Mesendoderm (in vitro differentiated cells): ENCODE measurements around the gene ARRB1.

Experiments
- DNase-seq: peaks from one replicate; pipeline ENCODE4 v3.0.0; 2013
- H2AK5ac ChIP-seq: 2 replicates; pipeline ENCODE4 v1.6.1; 2013; ENCODE audit warnings: low read length, inconsistent platforms
- H2BK120ac ChIP-seq: 2 replicates; pipeline ENCODE4 v1.6.1; 2013; ENCODE audit warnings: low read depth, mild to moderate bottlenecking, low read length, moderate library complexity, mixed read lengths
- H2BK15ac ChIP-seq: replicated peaks from 2 replicates; pipeline ENCODE4 v1.6.1; 2013; ENCODE audit warnings: low read depth, mild to moderate bottlenecking, moderate library complexity
- H2BK5ac ChIP-seq: 2 replicates; pipeline ENCODE4 v1.6.1; 2013; ENCODE audit warnings: low read length, inconsistent platforms
- H3K18ac ChIP-seq: 2 replicates; pipeline ENCODE4 v1.6.1; 2013; ENCODE audit warnings: mild to moderate bottlenecking, low read length, mixed read lengths
- H3K23ac ChIP-seq: one replicate; pipeline ENCODE4 v1.6.1; 2013; ENCODE audit warnings: low read length
- H3K27ac ChIP-seq: 2 replicates; pipeline ENCODE4 v1.5.1; 2013; ENCODE audit warnings: low read depth, mild to moderate bottlenecking, inconsistent platforms, low read length, moderate library complexity
- H3K27me3 ChIP-seq: 2 replicates; pipeline ENCODE4 v1.6.1; 2013; ENCODE audit warnings: low read length, control low read depth, mild to moderate bottlenecking, inconsistent platforms; ENCODE audit not compliant: insufficient read depth, poor library complexity
- H3K36me3 ChIP-seq: 2 replicates; pipeline ENCODE4 v1.6.1; 2013; ENCODE audit warnings: low read length, inconsistent platforms; ENCODE audit not compliant: control insufficient read depth, insufficient read depth
- H3K4ac ChIP-seq: one replicate; pipeline ENCODE4 v1.6.1; 2013; ENCODE audit warnings: low read depth, mild to moderate bottlenecking, low read length, moderate library complexity
- H3K4me1 ChIP-seq: 2 replicates; pipeline ENCODE4 v1.6.1; 2013; ENCODE audit warnings: low read depth, low read length, inconsistent platforms; ENCODE audit not compliant: control insufficient read depth
- H3K4me2 ChIP-seq: 2 replicates; pipeline ENCODE4 v1.6.1; 2013; ENCODE audit warnings: low read length
- H3K4me3 ChIP-seq: 2 replicates; pipeline ENCODE4 v1.5.1; 2013; ENCODE audit warnings: mild to moderate bottlenecking, low read length
- H3K56ac ChIP-seq: one replicate; pipeline ENCODE4 v1.6.1; 2013; ENCODE audit warnings: low read length
- H3K79me1 ChIP-seq: 2 replicates; pipeline ENCODE4 v1.6.1; 2013; ENCODE audit warnings: low read length, inconsistent platforms
- H3K79me2 ChIP-seq: 2 replicates; pipeline ENCODE4 v1.6.1; 2013; ENCODE audit warnings: mild to moderate bottlenecking, low read length; ENCODE audit not compliant: control insufficient read depth, insufficient read depth
- H3K9ac ChIP-seq: 2 replicates; pipeline ENCODE4 v1.6.1; 2013; ENCODE audit warnings: low read length, inconsistent platforms
- H4K5ac ChIP-seq: one replicate; pipeline ENCODE4 v1.6.1; 2013; ENCODE audit warnings: low read length
- H4K8ac ChIP-seq: one replicate; pipeline ENCODE4 v1.6.1; 2013; ENCODE audit warnings: low read depth, mild to moderate bottlenecking, control low read depth, low read length, moderate library complexity
- WGBS: extraction: QIAGEN DNeasy Blood & Tissue Kit; methylation state at CpG from one replicate; pipeline ENCODE4 v1.1.7; 2013; ENCODE audit warnings: low lambda C conversion rate, missing lambda C conversion rate; ENCODE audit not compliant: insufficient coverage; ENCODE audit errors: extremely low coverage; 5-methylcytosine and 5-hydroxymethylcytosine counted together

Gene ARRB1

GRCh38 chr11:75272821-75273301 lies 78.6 kb downstream of the ARRB1 start:
- no CpG with 5 or more reads among the region's 12 CpGs for WGBS
- no peak overlapping the region for H2BK15ac ChIP-seq
- no peaks in the 10 kb centered on the region for H3K79me1 ChIP-seq
- H4K8ac ChIP-seq, result no peak overlapping the region
- H2AK5ac ChIP-seq, result no peak overlapping the region
- H3K4ac ChIP-seq, result no peak overlapping the region
- no peaks in the 10 kb centered on the region for H3K4me1 ChIP-seq
- H3K23ac ChIP-seq, result no peak overlapping the region
- H2BK120ac ChIP-seq, result no peak overlapping the region
- H3K4me2 ChIP-seq, result no peak overlapping the region
- DNase-seq, result no peak
- H2BK5ac ChIP-seq, result no peak overlapping the region
- H3K36me3 ChIP-seq, result peaks cover 11% of the 10 kb centered on the region
- no peak overlapping the region for H4K5ac ChIP-seq
- H3K56ac ChIP-seq, result no peak overlapping the region
- no peaks in the 10 kb centered on the region for H3K27me3 ChIP-seq
- no peaks in the 10 kb centered on the region for H3K79me2 ChIP-seq
- H3K27ac ChIP-seq, result no peak overlapping the region
- H3K18ac ChIP-seq, result no peak overlapping the region
- H3K9ac ChIP-seq, result no peak overlapping the region
- H3K4me3 ChIP-seq, result no peak overlapping the region

DNA sequence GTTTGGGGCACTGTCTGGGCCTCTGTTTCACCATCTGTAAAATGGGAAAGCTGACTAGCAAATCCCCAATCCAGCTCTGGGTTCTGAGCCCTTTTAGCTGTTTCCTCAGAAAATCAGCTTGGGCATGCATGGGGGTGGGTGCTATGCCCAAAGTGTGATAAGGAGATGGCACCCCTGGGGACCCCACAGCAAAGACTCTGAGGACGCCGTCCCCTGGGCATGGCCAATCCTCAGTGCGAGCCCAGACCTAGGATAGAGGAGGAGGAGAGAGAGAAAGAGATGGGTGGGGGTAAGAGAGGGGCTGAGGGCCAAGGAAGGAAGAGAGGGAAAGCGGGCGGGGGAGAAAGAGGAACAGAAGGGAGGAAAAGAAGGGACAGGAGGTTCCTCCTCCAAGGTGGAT lies 79.1 kb downstream of the ARRB1 start:
- Histone ChIP-seq H3K4ac (no peak overlapping the region), H3K4me1 (no peaks in the 10 kb centered on the region), H3K27me3 (no peaks in the 10 kb centered on the region), H4K5ac (no peak overlapping the region), H2BK15ac (no peak overlapping the region), H3K18ac (no peak overlapping the region), H2BK120ac (no peak overlapping the region), H3K4me3 (no peak overlapping the region), H3K9ac (no peak overlapping the region), H3K36me3 (peaks cover 9% of the 10 kb centered on the region), H4K8ac (no peak overlapping the region), H3K79me2 (no peaks in the 10 kb centered on the region), H2AK5ac (no peak overlapping the region), H3K79me1 (no peaks in the 10 kb centered on the region), H3K27ac (no peak overlapping the region), H3K4me2 (no peak overlapping the region), H3K23ac (no peak overlapping the region), H2BK5ac (no peak overlapping the region), H3K56ac (no peak overlapping the region)
- DNase-seq, result no peak
- WGBS, result no CpG with 5 or more reads among the region's 5 CpGs

GRCh38 chr11:75271730-75272129 lies 79.7 kb downstream of the ARRB1 start:
- Histone ChIP-seq H3K56ac (no peak overlapping the region), H3K18ac (no peak overlapping the region), H3K9ac (no peak overlapping the region), H3K4me1 (no peaks in the 10 kb centered on the region), H2BK120ac (no peak overlapping the region), H3K27ac (no peak overlapping the region), H2BK15ac (no peak overlapping the region), H3K79me2 (no peaks in the 10 kb centered on the region), H4K8ac (no peak overlapping the region), H3K27me3 (no peaks in the 10 kb centered on the region), H3K4ac (no peak overlapping the region), H3K79me1 (no peaks in the 10 kb centered on the region), H3K4me2 (no peak overlapping the region), H2AK5ac (no peak overlapping the region), H3K36me3 (peaks cover 9% of the 10 kb centered on the region), H2BK5ac (no peak overlapping the region), H3K23ac (no peak overlapping the region), H3K4me3 (no peak overlapping the region), H4K5ac (no peak overlapping the region)
- WGBS, result no CpG with 5 or more reads among the region's 6 CpGs
- no peak for DNase-seq

DNA sequence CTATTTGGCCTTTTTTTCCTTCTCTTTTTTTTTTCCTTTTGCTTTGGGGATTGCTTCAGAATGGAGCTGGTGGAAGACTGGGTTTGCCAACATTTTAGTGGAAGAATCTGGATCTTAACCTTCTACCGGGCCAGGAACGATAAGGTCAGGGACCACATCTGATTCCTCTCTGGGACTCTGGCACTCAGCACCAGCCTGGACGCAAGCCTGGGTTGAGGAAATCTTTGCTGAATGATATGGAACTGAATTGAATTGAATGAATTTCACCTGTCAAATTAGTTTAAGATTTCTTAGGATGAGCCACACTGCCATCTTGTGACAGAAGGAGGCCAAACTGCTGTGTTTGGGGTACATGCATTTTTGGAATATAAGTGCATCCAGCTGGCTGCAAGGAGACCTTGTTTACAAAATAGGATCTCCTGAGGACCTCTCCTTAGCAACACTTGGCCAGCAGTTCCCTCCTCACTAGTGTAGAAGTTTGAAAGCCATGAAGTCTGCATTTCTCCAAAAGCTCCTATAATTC lies 80.5 kb downstream of the ARRB1 start:
- no peak overlapping the region for H2AK5ac ChIP-seq
- no peak overlapping the region for H3K4me3 ChIP-seq
- H4K5ac ChIP-seq, result no peak overlapping the region
- no peak overlapping the region for H2BK15ac ChIP-seq
- no peak for DNase-seq
- no peak overlapping the region for H3K27ac ChIP-seq
- H3K36me3 ChIP-seq, result peaks cover 9% of the 10 kb centered on the region
- H3K56ac ChIP-seq, result no peak overlapping the region
- no peak overlapping the region for H3K4ac ChIP-seq
- no peak overlapping the region for H2BK120ac ChIP-seq
- H4K8ac ChIP-seq, result no peak overlapping the region
- no peak overlapping the region for H3K18ac ChIP-seq
- H3K4me2 ChIP-seq, result no peak overlapping the region
- no peaks in the 10 kb centered on the region for H3K27me3 ChIP-seq
- no peaks in the 10 kb centered on the region for H3K79me2 ChIP-seq
- no peak overlapping the region for H2BK5ac ChIP-seq
- H3K4me1 ChIP-seq, result no peaks in the 10 kb centered on the region
- no peak overlapping the region for H3K23ac ChIP-seq
- no peak overlapping the region for H3K9ac ChIP-seq
- WGBS, result no CpG with 5 or more reads among the region's 3 CpGs
- H3K79me1 ChIP-seq, result no peaks in the 10 kb centered on the region

DNA sequence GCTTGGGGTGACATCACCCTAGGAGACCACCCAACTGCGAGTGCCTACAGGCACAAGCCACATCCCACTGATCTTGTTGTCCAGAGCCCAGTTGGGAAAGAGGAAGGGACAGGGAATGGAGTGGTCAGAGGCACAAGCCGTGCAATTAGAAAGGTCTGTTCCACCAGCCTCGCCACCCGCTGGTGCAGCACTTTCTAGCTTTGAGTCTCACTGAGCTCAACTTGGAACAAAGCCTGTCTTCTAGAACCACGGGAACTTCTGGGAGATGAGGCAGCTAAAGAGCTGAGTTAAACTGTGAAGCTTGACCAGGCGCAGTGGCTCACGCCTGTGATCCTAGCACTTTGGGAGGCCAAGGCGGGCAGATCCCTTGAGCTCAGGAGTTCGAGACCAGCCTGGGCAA lies 81.6 kb downstream of the ARRB1 start:
- Histone ChIP-seq H3K4me3 (no peak overlapping the region), H3K4me2 (no peak overlapping the region), H2BK120ac (no peak overlapping the region), H3K27me3 (no peaks in the 10 kb centered on the region), H3K56ac (no peak overlapping the region), H3K4me1 (no peaks in the 10 kb centered on the region), H3K36me3 (peaks cover 9% of the 10 kb centered on the region), H3K18ac (no peak overlapping the region), H4K5ac (no peak overlapping the region), H3K4ac (no peak overlapping the region), H2AK5ac (no peak overlapping the region), H3K79me2 (no peaks in the 10 kb centered on the region), H3K23ac (no peak overlapping the region), H4K8ac (no peak overlapping the region), H3K27ac (no peak overlapping the region), H2BK5ac (no peak overlapping the region), H2BK15ac (no peak overlapping the region), H3K9ac (no peak overlapping the region), H3K79me1 (no peaks in the 10 kb centered on the region)
- DNase-seq, result no peak
- no CpG with 5 or more reads among the region's 9 CpGs for WGBS

- no peak overlapping the region for H3K56ac ChIP-seq
- H3K23ac ChIP-seq, result no peak overlapping the region
- H3K4me2 ChIP-seq, result no peak overlapping the region
- no peaks in the 10 kb centered on the region for H3K79me1 ChIP-seq
- H2BK15ac ChIP-seq, result no peak overlapping the region
- no peak for DNase-seq
- H2BK5ac ChIP-seq, result no peak overlapping the region
- H4K5ac ChIP-seq, result no peak overlapping the region
- H3K4ac ChIP-seq, result no peak overlapping the region
- no peak overlapping the region for H3K4me3 ChIP-seq
- no CpG with 5 or more reads among the region's 4 CpGs for WGBS
- no peaks in the 10 kb centered on the region for H3K27me3 ChIP-seq
- no peak overlapping the region for H3K27ac ChIP-seq
- H3K36me3 ChIP-seq, result peaks cover 9% of the 10 kb centered on the region
- no peak overlapping the region for H3K18ac ChIP-seq
- H4K8ac ChIP-seq, result no peak overlapping the region
- H3K79me2 ChIP-seq, result no peaks in the 10 kb centered on the region
- no peak overlapping the region for H2BK120ac ChIP-seq
- no peaks in the 10 kb centered on the region for H3K4me1 ChIP-seq
- no peak overlapping the region for H3K9ac ChIP-seq
- H2AK5ac ChIP-seq, result no peak overlapping the region
These were observed 82.1 kb downstream of the ARRB1 start for GRCh38 chr11:75269367-75269660.
